HG03139 (cell line): ENCODE data around the gene TRIM62.
"Not testable (repeated sequence)": the region's sequence is repeated elsewhere in the genome, so short reads cannot be mapped to it uniquely, and the experiment has no call there.

Experiments
- ATAC-seq: cut with Tn5 transposase; IDR thresholded peaks from one replicate; pipeline ENCODE4 v1.9.1; 2021; ENCODE audit not compliant: unreplicated experiment

TRIM62 gene

DNA sequence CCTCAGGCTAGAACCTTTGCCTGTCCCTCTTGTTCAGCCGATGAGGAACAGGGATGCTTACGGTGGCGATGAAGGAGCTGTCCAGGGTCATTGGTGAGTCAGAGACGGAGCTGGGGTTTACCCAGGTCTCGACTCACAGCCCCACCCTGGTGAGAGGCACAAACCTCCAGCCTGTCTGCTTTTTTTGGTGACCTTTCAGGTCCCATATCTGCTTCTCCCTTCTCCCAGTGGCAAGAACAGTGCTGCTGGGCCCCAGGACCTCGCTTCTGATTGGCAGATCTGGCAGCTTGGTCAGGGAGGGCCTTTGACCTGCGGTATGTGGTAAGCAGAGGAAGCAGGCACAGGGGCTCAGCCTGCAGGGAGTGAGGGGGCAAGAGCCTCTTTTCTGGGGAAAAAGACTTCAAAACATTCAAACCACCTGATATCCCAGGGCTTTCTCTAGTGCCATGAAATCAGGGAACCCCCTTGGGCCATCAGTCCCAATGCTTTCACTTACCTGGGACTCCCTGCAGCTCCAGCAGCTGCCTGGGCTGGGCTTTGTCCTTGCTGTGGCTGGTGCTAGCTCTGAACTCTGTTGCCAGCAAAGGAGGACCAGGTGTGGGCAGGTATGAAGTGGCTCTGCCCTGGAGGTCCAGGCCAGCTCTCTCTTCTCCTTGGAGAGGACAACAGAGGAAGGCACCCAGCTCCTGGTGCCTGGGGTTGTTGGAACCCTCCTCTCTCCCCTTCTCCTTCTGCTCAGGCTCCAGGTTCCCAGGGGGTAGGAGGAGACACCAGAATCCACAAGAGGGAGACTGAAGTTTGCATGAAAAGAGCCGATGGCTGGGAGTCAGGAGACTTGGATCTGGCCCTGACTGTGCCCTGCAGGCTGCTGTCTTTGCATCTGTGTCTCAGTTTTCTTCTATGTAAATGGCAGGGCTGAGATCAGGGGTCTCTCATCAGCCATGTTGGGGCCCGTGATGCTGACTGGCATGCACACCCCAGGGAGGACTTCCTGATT, 41.4 kb downstream of the TRIM62 start:
- no peak for ATAC-seq

DNA sequence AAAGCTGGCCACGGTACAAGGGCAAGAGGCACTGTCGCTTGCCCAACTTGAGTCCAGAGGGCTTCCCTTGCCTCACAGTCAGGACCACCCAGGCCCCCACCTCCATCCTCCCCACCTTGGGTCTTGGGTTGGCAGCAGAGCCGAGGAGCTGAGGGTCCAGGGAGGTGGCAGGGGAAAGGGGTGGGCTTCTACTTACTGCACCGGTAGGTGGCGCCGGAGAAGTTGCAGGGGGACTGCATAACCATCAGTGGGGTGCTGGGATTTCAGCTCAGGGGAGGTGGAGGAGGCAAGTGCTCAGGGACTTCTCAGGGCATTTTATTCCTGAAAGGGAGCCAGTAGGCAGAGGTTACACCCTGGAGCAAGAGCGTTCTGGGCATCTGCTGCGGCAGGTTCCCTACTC, 44.0 kb downstream of the TRIM62 start:
- ATAC-seq, result no peak

DNA sequence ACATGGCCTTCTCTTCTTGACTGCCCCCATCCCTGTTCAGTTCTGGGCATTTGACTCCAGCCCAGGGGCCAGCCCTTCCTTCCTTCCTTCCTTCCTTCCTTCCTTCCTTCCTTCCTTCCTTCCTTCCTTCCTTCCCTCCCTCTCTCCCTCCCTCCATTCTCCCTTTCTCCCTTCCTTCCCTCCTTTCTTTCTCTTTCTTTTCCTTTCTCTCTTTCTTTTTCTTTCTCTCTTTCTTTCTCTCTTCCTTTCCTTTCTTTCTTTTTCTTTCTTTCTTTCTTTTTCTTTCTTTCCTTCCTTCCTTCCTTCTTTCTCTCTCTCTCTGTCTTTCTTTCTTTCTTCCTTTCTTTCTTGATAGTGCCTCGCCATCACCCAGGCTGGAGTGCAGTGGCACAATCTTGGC, 45.8 kb downstream of the TRIM62 start:
- not testable (repeated sequence) for ATAC-seq

DNA sequence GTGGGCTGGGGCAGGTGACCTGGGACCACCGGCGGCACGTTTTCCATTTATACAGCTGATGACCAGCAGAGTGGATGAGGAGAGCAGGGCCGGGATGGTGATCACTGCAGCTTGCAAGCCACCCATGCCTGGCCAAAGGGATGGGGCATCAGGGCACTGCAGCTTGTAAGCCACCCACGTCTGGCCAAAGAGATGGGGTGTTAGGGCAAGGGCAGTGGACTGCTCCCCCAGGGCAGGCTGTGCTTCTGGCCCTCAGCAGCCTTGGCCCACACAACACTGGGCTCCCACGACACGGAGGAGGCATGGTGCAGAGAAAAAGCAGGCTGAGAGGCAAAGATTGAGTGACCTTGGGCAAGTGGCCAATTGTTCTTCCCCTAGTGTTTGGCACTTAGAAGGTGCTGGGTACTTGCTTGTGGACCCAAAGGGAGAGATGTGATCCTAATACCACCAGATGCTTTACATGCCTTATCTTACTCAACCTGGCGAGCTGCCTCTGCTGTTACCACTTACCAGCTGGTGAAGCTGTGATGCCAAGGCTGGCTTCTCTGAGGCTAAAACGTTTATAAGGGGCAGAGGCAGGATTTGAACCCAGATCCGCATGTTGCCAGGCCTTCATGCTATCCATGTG, 48.3 kb downstream of the TRIM62 start:
- no peak for ATAC-seq

DNA sequence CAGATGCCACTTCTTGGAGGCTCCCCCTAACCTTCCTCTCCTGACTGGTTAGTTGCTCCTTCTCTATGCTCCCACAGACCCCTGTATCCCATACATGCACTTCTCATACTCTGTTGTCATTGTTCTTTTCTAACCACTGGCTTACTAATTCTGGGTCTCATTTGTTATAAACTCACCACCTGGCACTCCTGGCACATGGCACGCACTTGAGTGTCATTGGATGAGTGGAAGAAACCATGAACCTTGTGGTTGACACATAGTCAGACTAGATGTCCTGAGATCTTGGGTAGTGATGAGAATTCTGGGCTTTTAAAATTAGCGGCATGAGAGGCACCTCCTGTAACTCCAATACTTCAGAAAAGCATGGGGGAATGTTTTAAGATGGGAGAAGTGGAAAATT, 49.3 kb downstream of the TRIM62 start:
- no peak for ATAC-seq

DNA sequence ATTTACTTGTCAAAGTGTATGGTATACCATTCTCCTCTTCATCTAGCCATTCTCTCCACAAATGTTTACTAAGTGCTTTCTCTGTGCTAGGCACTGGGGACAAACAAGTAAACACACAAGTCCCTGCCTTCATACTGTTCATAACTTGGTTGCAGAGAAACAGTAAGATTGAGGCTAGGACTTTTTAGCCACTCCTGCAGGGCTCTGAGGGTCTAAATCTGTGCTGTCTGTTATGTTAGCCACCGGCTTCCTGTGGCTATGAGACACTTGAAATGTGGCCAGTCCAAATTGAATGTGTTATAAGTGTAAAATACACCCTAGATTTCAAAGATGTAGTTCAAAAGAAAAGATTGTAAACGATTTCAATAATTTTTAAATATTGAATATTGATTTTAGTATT, 50.7 kb downstream of the TRIM62 start:
- no peak for ATAC-seq

DNA sequence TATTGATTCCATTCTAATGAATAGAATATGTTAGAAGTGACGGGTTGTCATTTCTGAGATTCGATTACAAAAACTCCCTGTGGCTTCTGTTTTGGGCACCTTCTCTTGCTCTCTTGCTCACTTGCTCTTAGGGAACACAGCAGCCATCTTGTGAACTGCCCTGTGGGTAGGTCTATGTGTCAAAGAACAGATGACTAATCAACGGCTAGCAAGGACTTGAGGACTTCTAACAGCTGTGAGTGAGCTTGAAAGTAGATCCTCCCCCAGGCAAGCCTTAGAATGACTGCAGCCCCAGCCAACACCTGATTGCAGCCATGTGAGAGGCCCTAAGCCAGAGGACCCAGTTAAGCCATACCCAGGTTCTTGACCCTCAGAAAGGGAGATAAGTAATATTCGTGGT, 51.5 kb downstream of the TRIM62 start:
- ATAC-seq, result no peak

DNA sequence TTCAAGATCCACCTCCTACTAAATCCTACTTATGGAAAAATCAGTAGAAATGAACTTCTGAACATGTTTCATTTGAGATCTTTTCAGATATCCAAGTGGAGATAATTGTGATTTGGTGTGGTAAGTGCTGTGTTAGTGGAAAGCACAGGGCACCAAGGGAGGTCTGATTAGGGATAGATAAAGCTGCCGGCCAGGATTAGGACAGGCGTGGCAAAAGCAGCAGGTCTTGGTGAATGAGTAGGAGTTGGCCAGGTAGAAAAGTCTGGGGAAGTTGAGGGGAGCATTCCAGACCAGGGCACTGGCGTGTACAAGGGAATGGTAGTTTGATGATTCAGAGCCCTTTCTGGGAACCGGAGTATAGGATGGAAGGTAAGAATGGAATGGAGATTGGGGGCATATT, 53.1 kb downstream of the TRIM62 start:
- ATAC-seq, result no peak

DNA sequence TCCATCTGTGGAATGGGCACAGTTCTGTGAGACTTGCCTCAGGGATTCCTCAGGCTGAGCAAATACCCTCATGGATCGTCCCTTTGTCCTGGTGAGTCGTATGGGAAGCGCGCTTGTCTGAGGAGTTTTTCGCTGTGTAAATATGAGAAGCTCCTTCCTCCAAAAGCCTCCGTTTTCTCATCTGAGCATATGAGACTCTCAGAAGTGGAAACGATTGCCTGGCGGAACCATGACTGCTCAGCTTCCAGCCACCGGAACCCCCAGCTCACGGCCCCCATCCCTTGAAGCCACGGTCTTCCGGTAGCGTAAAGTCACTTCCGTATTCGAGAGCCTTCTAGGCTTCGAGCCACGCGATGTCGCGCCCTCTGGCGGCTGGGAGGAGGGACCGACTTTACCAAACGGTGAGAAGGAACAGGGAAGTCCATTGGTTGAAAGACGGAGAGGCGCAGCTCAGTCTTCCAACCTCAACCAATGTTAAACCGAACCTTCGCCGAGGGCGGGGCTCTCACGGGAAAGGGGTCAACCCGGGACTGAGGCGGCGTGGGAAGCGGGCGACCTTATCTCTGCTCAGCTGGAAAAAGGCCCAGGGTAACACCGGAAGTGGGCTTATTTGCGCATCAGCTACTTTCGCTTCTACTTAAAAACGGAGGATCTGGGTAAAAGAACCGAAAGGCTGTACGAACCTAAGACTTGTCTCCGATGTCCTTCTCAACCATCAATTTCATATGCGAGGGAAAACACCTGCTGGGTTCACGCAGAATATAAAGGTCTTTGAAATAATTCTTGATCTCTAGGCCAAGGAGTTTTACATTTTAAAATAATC, 54.6 kb downstream of the TRIM62 start:
- ATAC-seq, result peak; percentile 90

DNA sequence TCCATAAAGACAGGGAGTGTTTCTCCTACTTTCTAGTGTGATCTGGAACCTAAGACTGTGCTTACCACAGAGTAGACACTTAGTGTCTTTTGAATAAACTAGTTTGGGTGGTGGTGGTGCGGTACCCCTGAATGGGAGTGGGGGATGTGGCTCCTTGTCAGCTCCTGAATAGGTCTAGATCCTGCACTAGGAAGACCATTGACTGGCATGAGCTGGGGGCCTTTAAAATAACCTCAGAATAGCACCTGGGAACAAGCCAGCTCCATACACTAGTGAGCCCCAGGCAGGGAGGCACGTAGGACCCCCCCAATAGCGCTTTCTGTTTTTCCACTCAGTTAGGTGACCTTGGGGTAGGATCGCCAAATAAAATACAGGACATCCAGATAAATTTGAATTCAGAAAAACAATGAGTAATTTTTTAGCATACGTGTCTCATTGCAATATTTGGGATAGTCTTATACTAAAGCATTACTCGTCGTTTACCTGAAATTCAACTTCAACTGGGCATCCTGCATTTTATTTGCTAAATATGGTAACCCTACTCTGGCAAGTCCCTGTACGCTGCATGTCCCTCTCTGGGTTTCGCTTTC, 55.3 kb downstream of the TRIM62 start:
- no peak for ATAC-seq

DNA sequence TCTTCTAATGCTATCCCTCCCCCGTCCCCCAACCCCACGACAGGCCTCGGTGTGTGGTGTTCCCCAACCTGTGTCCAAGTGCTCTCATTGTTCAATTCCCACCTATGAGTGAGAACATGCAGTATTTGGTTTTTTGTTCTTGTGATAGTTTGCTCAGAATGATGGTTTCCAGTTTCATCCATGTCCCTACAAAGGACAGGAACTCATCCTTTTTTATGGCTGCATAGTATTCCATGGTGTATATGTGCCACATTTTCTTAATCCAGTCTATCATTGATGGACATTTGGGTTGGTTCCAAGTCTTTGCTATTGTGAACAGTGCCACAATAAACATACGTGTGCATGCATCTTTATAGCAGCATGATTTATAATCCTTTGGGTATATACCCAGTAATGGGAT, 57.2 kb downstream of the TRIM62 start:
- not testable (repeated sequence) for ATAC-seq

DNA sequence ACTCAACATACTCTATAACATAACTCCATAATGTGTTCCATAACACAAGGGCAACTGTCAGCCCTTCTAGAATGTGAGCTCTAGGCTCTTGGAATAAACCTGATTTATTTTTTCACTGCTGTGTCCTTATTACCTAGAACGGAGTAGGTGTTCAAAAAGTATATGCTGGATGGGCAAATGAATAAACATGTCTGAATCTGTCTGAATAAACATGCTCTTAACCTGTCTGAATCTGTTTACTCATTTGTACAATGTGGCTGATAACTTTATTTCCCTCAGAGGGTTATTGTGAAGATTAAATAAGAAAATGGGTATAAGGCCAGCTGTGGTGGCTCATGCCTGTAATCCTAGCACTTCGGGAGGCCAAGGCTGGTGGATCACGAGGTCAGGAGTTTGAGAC, 58.6 kb downstream of the TRIM62 start:
- no peak for ATAC-seq

DNA sequence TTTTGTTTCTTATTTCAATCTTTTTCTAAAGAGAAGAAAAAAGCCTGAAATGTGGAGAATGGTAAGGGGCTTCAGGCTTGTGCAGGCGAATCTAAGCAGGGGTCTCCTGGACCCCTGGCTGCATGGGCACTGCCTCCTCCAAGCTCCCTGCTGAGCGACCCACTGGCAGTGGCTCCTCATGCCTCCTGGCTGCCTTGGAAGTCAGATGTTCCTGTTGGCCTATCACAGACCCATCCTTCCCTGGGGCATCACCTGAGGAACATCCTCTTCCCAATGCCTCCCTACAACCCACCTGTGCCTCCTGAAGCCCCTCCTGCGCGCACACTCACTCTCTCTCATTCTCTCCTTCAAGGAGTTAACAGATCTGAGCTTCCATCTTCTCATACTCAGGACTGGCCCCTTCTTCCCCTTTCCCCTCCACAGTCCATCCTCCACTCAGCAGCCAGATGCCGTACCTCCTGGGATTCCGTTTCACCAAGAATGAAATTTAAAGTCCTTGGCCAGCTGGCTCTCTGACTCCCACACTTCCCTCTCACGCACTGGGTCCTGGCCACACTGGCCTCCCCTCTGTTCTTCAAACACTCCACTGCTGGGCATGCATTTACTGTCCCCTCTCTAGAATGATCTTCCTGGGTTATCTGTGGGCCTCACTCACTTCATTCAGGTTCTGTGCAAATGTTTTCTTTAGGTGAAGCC, 59.2 kb downstream of the TRIM62 start:
- no peak for ATAC-seq

DNA sequence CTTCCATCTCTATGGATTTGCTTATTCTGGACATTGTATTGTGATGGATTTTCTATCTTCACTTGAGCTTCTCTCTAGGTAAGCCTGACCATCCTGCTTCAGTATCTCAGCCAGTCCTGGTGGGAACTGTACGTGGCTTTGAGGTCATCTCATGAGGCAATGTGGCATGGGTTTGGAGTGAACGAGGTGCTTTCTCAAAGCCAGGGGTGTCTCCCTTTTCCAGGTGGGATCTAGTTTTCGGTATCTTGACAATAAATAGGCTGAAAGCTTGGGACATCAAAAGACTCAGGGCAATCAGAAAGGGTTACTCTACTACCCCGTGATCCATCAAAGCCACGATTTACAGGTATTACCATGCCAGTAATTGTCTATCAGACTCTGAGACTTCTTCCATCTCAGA, 60.1 kb downstream of the TRIM62 start:
- no peak for ATAC-seq

DNA sequence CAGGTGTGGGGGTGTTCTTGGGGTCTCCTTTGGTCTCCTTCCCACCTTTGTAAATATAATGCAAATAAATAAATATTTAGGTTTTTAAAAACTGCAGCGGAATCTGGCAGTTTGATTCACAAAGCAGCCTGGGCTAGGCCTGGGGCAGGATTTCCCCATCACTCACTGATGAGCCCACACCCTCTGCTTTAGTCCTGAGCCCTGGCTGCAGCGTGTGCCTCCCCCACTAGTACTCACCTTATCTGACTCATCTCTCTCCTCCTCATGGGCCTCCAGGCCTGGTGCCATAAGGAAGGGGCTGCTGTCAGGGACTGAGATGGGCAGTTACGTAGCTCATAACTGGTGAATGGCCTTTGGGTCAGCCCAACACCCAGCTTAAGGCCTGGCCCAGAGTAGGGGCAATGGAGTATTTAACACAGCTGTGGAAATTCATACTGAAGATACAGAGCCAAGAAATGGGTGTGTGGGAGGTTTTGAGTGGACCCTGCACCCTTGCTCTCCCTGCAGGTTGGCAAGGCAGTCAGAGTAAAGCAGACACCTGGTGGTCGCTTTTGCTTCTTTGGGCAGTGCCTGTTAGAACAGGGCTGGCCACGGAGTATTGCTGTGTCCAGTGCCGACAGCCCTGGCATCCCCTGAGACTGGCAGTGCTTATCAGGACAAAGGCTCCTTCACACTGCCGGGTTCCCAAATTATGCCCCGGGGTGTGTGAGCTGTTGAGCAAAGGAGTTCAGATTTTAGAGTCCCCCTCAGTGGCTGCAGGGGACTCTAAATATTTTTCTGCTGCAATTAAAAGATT, 61.2 kb downstream of the TRIM62 start:
- no peak for ATAC-seq

DNA sequence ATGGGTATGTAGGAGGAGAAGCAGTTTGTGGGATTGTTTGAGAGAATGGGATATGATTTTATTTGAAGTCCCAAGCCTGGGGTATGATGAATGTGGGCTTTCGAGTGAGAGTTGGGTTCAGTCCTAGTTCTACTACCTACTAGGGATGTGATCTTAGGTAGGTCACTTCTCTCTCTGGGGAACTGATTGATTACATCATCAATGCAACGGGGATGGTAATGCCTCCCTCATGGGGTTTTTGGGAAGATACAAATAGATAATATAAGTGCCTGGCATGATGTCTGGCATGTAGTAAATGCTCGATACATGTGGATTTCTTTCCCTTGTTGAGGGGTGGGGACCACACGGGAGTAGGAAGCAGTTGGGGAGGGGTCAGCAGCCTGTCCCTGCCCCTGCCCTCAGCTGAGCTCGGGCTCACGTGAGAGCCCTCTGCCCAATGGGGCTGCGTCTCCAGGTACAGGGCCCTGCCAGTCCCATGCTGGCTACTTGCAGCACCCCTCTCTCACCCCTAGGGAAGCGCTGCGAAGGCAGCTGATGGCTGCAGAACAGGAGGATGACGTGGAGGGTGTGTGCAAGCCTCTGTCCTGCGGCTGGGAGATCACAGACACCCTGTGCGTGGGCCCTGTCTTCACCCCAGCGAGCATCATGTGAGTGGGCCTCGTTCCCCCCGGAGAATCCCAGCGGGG, 62.2 kb downstream of the TRIM62 start:
- ATAC-seq, result no peak

DNA sequence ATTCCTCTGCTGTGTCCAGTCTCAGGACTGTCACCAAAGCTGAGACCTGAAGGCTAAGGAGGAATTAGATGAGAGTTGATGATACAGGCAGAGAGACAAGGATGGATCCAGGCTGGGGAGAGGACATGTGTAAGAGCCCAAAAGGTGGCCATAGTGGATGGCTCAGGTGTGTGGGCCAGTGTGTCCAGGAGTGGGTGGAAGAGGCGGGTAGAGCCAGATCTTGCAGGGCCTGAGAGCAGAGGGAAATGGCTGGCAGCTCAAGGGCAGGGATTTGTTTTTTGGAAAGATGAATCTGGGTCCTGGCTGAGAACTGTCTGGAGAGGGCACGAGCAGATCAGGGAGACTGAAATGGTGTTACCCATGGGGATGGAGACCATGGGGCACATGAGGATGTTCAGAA, 62.8 kb downstream of the TRIM62 start:
- no peak for ATAC-seq

DNA sequence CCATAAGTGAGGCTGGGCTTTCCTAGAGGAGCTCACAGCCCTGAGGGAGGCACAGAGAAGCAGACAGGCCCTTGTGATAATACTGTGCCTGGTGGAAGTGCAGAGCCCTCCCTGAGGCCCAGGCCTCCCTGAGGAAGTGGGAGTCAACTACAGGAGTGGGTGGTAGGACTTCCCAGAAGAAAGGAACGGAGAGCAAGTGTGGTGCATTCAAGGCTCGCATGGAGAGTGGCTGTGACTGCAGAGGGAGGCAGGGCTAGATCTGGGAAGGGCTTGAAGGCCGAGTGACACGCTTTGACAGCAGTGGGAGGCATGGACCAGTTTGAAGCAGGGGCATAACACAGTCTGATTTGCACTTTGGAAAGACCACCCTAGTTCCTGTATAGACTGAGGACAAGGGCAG, 63.6 kb downstream of the TRIM62 start:
- ATAC-seq, result no peak

DNA sequence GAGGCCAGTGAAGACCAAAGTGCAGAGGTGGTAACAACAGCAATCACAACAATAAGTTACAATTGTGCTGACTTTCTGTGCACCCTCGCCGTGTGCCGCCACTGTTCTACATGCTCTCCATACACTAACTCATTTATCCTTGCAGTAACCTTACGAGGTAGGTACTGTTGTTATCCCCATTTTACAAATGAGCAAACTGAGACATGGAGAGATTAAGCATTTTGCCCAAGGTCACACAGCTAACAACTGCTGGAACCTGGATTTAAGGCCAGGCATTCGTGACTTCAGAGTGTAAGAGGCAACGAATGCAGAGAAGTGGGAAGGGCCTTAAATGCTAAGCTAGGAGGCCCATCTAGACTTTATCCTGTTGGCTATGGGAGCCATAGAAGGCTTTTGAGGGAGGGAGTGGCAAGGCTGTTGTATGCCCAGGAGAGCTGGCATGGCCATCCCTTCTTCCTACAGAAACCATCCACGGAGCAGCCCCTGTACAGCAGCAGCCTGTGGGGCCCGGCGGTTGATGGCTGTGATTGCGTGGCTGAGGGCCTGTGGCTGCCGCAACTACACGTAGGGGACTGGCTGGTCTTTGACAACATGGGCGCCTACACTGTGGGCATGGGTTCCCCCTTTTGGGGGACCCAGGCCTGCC, 64.3 kb downstream of the TRIM62 start:
- ATAC-seq, result no peak
